Cardiac muscle cell (in vitro differentiated cells and primary cell): ENCODE measurements around the gene BMPR1A. TPM values are rescaled to one million over a fixed set of nuclear protein-coding genes. Genes with fewer than 3 reads are reported as not detected.

Experiments used
- DNase-seq, 2 donors: peaks; one replicate each; pipeline versions ENCODE4 v3.0.0 to v3.0.0-alpha.2; 2010 to 2017; ENCODE audit warnings: low read depth in 1 of 2, low spot score in 1 of 2
- H3K27ac ChIP-seq: fragments of 200-600 bp; sonication (generic); 2 replicates; pipeline ENCODE4 v1.5.1; 2016
- H3K27me3 ChIP-seq: fragments of 200-600 bp; sonication (generic); 2 replicates; pipeline ENCODE4 v1.6.0; 2016; ENCODE audit warnings: control low read depth
- H3K36me3 ChIP-seq: fragments of 200-600 bp; sonication (generic); 2 replicates; pipeline ENCODE4 v1.5.1; 2016; ENCODE audit warnings: control low read depth
- H3K4me1 ChIP-seq: fragments of 200-600 bp; sonication (generic); 2 replicates; pipeline ENCODE4 v1.8.1; 2017; ENCODE audit warnings: low read depth, mild to moderate bottlenecking, mixed run types
- H3K4me3 ChIP-seq: fragments of 200-600 bp; sonication (generic); 2 replicates; pipeline ENCODE4 v1.5.1; 2016; ENCODE audit warnings: mild to moderate bottlenecking
- H3K9me3 ChIP-seq: fragments of 200-600 bp; sonication (generic); 2 replicates; pipeline ENCODE4 v1.5.1; 2017; ENCODE audit warnings: low read depth, mild to moderate bottlenecking, control low read depth
- polyA plus RNA-seq: library from polyadenylated mRNA; unstranded; fragments of >200 nt; fragmentation: Nextera tagmentation; extraction: Ambion mirVana; gene quantifications from 2 replicates; pipeline ENCODE4 v1.2.1, GENCODE V29; 2016
- total RNA-seq: library from RNA; depleted of rRNA; stranded (reverse); fragments of >200 nt; gene quantifications from 2 replicates; pipeline ENCODE4 v1.2.3, GENCODE V29; 2016
- TF ChIP-seq, protein P1 (sequence below): IDR thresholded peaks from 2 replicates; pipeline ENCODE4 v1.5.1; 2012; ENCODE audit warnings: low read depth, mild to moderate bottlenecking, low read length

Gene BMPR1A
- total and polyA plus RNA-seq, 2 experiments from 2014 or later: 35.6 to 39.4 TPM

DNA sequence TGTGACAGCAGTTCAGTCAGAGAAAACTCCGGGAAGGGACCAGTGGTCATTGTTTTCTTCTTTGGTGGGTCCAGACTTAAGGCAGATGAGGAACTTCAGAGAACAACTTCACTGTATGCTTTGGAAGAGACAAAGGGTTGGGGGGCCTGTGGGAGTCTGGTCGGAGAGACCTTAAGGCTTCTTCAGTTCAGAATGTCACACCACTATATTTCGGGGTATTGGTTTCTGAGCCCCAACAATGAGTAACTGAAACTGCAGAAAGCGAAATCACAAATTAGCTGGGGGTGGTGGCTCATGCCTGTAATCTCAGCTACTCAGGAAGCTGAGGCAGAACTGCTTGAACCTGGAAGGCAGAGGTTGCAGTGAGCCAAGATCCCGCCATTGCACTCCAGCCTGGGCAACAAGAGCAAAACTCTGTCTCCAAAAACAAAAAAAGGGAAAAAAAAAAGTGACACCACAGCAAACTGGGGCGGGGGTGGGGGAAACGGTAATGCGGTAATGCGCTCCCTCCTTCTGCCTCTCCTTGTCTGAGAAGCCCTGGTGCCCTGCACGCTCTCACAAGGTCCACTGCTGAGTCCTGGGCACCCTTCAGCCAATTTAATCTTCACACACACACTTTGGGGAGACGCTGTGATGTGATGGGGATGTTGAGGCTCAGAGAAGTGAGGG is 209.7 kb downstream of the BMPR1A start:
- Histone ChIP-seq H3K9me3 (no peaks in the 10 kb centered on the region), H3K4me1 (peaks cover 21% of the 10 kb centered on the region), H3K36me3 (no peaks in the 10 kb centered on the region), H3K27ac (no peak overlapping the region), H3K27me3 (no peaks in the 10 kb centered on the region), H3K4me3 (no peak overlapping the region)
- no peak for DNase-seq
- TF ChIP-seq, protein P1, sequence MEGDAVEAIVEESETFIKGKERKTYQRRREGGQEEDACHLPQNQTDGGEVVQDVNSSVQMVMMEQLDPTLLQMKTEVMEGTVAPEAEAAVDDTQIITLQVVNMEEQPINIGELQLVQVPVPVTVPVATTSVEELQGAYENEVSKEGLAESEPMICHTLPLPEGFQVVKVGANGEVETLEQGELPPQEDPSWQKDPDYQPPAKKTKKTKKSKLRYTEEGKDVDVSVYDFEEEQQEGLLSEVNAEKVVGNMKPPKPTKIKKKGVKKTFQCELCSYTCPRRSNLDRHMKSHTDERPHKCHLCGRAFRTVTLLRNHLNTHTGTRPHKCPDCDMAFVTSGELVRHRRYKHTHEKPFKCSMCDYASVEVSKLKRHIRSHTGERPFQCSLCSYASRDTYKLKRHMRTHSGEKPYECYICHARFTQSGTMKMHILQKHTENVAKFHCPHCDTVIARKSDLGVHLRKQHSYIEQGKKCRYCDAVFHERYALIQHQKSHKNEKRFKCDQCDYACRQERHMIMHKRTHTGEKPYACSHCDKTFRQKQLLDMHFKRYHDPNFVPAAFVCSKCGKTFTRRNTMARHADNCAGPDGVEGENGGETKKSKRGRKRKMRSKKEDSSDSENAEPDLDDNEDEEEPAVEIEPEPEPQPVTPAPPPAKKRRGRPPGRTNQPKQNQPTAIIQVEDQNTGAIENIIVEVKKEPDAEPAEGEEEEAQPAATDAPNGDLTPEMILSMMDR: no peak

DNA sequence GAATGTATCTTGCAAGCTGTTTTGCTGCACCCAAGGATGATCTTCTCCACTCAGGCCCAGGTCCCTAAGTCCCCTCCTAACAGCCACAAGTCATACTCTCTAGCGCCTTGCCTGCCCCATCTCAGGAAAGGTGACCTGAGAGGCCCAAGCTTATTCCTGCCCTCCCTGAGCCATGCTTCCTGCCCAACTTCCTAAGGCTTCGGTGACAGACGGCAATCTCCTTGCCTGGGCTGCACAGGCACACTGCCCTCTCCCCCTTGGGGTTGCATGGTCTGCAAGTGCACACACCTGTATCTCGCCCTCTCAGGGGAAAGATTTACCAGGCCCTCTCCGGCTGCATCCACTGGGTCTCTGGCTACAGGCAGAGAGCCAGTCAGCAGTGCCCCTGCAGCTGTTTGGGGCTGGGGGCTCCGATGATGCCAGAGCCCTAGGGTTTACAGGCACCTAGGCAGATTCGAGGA is 211.1 kb downstream of the BMPR1A start:
- no peak overlapping the region for H3K27ac ChIP-seq
- no peak overlapping the region for H3K4me3 ChIP-seq
- no peaks in the 10 kb centered on the region for H3K36me3 ChIP-seq
- TF ChIP-seq, protein P1: no peak
- H3K9me3 ChIP-seq: no peaks in the 10 kb centered on the region
- H3K27me3 ChIP-seq: peaks cover 5% of the 10 kb centered on the region
- H3K4me1 ChIP-seq: peaks cover 18% of the 10 kb centered on the region
- DNase-seq: no peak

DNA sequence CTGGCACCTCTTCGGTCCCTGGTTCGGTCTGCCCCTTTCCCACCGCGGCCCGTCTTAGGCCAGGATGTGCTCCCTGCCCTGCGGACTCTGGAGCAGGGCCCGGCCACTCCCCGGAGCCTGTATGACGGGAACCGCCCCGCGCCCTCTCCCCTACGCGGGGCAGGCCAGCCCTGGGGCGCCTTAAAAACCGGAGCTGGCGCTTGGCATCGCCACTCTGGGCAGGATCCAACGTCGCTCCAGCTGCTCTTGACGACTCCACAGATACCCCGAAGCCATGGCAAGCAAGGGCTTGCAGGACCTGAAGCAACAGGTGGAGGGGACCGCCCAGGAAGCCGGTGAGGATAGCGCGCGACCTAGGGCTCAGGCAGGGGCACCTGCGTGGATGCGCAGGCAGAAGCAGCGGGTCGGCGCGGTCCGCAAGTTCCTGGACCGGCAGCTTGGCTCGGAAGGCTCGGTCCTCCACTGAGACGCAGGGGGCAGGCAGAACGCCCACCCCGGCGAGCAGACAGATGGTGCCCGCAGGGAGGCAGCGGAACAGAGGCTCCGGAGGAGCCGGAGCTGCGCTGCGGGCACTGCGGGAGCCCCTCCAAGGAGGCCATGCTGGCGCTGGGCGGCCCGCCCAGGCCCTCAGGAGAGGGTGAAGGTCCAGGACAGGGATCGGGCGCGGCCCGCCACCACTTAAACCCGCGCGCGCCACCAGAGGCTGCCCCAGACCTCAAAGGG is 212.0 kb downstream of the BMPR1A start, which contains the start of gene ADIRF:
TSS of gene ADIRF (plus strand) at position 212 of the 723 bp plus-strand sequence. CDS start at position 275, 63 bp downstream.
- TF ChIP-seq, protein P1: no peak
- no peak within 1 kb of the TSS for H3K27ac ChIP-seq
- DNase-seq: no peak
- H3K4me1 ChIP-seq: peaks cover 18% of the 10 kb centered on the region
- peaks cover 5% of the 10 kb centered on the region for H3K27me3 ChIP-seq
- no peaks in the 10 kb centered on the region for H3K9me3 ChIP-seq
- no peaks in the 10 kb centered on the region for H3K36me3 ChIP-seq
- no peak within 1 kb of the TSS for H3K4me3 ChIP-seq

DNA sequence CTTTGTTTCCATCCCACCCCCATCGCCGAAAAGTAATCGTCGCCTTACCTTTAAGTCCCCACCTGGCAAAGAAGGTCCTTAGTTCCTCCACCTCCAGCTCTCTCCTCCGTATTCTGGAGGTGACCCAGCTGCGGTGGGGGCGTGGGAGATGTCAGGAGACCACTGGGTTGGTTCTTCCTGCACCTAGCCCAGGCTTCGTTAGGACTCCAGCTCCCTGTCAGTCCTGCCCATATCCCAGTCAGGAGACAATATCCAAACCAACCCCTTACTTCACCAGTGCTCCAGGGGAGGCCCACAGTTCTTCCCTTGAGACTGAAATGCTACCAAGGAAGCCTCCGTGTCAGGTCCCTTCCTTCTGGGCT is 212.6 kb downstream of the BMPR1A start:
- DNase-seq: no peak
- no peaks in the 10 kb centered on the region for H3K9me3 ChIP-seq
- H3K27ac ChIP-seq: no peak overlapping the region
- TF ChIP-seq, protein P1: no peak
- no peaks in the 10 kb centered on the region for H3K36me3 ChIP-seq
- peaks cover 5% of the 10 kb centered on the region for H3K27me3 ChIP-seq
- peaks cover 18% of the 10 kb centered on the region for H3K4me1 ChIP-seq
- no peak overlapping the region for H3K4me3 ChIP-seq

DNA sequence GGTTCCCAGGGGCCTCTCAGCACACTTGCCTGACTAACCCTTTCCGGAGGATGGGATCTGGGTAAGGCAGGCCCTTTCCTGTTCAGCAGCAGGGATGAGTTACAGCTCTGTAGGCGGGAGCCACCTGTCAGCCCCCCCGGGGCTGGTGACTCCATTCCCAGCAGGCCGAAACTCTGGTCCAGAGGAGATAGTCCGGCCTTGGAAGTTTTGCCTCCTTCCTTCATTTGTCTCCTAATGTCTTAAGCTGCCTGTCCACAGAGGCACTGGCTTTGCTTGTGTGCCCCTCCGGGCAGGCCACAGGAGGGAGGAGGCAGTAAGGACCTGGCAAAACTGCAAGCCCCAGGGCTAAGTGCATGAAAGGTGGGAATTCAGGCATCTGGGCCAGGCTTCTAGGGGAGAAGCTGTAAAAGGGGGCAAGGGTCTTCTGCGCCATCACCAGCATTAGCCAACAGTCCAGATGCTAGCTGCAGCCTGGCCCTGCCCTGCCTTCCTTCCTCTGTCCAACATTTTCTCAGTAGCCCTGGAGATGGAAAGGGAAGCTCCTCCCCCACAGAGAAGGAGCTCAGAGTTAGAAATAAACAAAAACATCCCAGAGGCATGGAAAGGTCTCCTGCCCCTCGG is 213.1 kb downstream of the BMPR1A start:
- TF ChIP-seq, protein P1: no peak
- Histone ChIP-seq H3K27me3 (peaks cover 5% of the 10 kb centered on the region), H3K4me1 (peaks cover 13% of the 10 kb centered on the region), H3K27ac (no peak overlapping the region), H3K4me3 (no peak overlapping the region), H3K9me3 (no peaks in the 10 kb centered on the region), H3K36me3 (no peaks in the 10 kb centered on the region)
- DNase-seq: peak in 1 of 2 donors; percentile 14
